CD4-positive, alpha-beta T cell treated with Interleukin-15 for 4 hours (primary cell): Measurements from ENCODE around the gene GLI3.

Experiments used
- DNase-seq: peaks from one replicate; pipeline ENCODE4 v3.0.0-alpha.2; 2020; ENCODE audit warnings: low spot score

Gene GLI3

DNA sequence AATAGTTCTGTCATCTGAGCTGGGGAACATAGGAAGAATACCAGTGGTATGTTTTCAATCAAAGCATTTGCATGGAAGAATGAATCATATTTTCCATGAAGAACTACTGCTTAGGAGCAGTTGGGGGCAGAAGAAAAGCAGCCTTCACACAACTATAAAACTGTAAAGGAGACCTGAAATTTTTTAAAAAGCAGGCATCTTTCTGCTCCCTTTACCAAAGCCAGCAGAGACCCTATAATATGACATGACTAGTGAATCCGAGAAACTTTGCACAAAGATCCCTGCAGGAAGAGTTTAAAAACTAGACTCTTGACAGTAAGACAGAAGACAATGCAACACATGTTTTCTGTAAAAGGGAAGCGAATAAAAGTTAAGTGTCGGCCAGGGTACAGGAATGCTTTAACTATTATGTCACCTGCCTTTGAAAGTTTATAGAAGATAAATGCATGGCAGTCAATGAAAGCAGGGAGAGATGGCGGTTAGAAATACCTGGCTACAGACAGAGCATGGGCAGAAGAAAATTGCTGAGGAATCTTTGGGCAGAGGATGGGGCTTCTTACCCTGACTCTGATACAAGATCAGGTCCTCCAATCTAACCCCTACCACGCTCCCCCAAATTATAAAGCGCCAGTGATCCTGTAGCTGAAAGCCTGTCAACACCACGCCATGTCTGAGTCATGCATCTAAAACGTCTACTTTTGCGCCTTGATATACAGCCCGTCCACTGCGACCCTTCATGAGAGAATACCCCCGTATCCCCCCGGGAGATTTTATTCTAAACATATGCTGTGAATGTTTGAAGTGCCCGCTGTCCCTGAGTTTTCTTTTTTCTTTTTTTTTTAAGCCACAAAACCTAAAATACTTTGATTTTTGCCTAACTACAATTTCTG, 93.1 kb downstream of the GLI3 start:
- no peak for DNase-seq

- DNase-seq, result no peak
Measured at GRCh38 chr7:42142089-42142488, 94.9 kb downstream of the GLI3 start.

- no peak for DNase-seq
Measured at GRCh38 chr7:42139751-42140150, 97.3 kb downstream of the GLI3 start.

DNA sequence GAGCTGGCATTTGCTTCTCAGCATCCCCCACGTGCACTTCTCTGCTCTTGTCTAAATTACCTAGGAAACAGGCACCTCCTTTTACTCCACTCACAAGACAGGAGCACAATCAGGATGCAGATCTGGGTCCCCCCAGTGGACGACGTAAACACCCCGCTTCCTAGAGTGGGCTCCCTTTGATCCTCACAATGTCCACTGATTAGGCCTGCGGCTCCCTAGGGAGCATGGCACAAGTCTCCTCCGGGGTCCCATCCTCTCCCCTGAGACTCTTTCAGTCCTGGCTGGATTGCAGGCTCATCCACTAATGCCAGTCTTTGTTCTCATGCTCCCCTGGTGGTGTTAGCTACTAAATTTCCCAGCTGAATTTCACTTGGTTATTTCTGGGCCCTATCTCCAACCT, 98.3 kb downstream of the GLI3 start:
- DNase-seq, result no peak

DNA sequence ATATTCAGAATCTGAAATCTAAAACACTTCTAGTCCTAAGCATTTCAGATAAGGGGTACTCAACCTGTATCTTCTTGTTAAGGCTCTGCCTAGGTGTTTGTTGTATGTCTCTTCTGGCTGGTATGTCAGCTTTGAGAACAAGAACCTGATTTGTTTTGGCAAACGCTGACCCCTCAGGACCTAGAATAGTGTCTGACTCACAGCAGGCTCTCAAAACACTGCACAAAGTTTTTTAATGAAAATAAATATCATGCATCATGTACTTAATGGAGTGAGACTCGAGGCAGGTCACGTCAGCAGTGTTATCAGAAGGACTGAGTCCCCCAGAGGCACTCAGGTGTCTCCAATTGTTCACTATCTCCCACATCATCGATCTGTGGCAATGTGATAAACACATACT, 99.1 kb downstream of the GLI3 start:
- DNase-seq, result no peak

DNA sequence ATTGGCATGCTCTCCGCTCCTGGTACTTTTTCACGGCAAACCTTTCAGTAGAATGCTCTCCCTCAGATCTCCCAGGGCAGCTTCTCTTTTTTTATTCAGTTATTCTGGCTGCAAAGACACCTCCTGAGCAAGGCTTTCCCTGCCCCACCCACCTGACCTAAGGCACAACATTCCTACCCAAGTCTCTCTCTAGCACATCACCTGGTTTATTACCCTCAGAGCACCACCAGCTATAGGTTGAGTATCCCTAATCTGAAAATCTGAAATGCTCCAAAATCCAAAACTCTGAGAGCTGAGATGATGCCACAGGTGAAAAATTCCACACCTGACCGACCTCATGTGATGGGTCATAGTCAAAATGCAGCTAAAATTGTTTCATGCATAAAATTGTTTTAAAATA, 99.6 kb downstream of the GLI3 start:
- DNase-seq, result no peak

DNA sequence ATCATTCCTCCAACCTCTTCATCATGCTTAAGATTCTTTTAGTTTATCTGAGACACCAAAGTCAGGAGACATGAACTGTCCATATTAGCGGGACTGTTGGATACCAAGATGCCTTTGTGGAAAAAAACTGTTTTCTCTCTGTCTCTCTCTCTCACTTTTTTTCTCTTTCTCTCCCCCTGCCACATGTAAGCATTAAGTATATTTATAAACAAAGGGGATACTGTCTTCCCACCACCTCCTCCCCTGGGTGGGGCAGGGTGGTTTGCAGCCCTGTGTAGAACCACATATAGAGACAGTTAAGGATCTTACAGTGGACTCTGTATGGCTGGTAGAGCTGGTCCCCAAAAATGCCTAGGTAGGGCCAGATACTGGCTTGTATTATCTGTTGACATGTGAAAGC, 101.3 kb downstream of the GLI3 start:
- DNase-seq, result no peak

GRCh38 chr7:42134276-42134876, 102.6 kb downstream of the GLI3 start:
- no peak for DNase-seq

DNA sequence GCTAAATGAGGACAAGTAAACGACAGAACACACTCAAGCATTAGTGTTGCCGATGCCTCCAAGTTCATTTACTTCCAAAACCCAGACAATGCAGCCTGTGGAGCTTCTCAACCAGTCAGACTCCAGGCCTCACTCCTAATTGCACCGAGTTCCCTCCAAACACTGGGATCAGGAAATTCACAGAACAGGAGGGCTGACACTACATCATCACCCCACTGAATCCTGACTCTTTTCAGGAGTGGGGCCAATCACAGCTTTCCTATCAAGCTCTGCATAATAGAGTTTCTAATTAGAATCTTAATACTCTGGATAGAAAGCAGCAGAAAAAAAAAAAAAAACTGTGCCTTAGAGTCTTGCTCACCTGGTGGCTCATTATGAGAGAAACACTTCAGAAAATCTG, 103.7 kb downstream of the GLI3 start:
- no peak for DNase-seq

- DNase-seq, result no peak
Measured at GRCh38 chr7:42128703-42129102, 108.3 kb downstream of the GLI3 start.

DNA sequence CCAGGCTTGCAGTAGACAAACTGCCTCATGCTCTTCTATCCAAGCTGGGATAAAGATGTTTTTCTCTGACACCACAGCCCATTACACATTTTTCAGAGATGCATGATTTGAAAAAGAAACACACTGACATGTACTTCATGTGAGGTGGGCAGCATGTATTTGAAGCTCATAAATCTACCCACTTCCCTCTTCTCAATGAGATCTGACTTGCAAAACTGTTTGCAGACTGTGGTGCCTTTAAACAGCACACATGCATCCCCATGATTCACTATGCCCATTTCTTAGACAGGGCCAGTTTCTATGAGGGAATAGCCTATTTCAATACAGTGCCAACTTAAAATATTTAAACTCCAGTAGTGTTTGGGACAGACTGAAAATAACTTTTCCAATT, 109.8 kb downstream of the GLI3 start:
- DNase-seq, result no peak

DNA sequence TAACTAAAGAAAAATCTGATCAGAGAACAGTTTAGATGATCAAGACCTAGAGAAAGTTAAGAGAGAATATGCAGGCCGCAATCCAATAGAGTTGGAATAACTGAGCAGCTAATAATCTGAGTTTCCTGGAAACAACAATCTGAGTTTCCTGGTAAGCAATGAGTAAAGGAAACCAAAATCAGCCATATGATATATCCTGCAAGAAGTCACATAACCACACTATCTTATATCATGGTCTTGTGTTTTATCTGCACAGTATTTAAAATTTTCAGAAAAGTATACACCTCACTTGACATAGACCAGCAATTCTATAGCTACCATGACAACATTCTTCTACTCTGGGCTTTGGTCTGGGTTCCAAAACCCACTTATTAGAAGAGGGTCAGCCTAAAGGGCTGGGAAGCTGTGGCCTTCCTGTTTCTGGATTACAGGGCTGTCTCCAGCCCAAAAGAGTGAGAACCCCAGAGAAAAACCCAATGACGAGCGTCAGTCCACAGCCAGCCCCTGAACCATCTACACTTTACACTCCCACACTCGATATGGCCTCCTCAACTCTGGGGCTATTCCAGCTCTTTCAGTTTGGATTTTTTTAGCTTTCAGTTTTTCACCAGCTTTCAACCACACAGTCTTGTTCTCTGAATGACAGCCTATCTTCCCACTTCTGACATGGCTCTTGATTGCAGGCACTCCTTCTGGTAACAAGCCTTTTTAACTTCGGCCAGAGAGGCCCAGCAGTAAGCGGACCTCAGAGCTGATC, 110.4 kb downstream of the GLI3 start:
- no peak for DNase-seq

DNA sequence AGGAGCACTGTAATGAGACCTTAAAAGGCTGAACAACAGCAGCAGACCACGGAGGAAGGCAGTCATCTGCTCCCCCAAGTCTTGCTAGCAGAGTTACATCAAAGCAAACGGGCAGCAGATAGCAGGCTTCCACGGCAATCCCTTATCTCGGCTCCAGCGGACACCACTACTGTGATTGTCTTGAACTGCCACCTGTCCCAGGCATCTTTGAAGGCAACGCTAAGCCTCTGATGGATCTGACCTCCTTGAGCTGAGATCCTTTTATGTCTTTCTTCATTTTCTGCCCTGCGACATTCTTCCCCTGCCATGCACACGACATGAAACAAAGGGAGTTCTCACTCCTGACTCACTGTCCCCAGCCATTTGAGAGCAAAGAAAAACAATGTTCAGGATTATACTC, 111.7 kb downstream of the GLI3 start:
- DNase-seq, result no peak

- DNase-seq, result no peak
Measured at GRCh38 chr7:42123716-42124115, 113.3 kb downstream of the GLI3 start.

GRCh38 chr7:42120191-42120590, 116.8 kb downstream of the GLI3 start:
- no peak for DNase-seq

- no peak for DNase-seq
Measured at GRCh38 chr7:42117201-42117600, 119.8 kb downstream of the GLI3 start.

GRCh38 chr7:42115795-42116194, 121.2 kb downstream of the GLI3 start:
- DNase-seq, result no peak

GRCh38 chr7:42110333-42110732, 126.7 kb downstream of the GLI3 start:
- DNase-seq, result no peak

- no peak for DNase-seq
Measured at GRCh38 chr7:42108803-42109528, 128.0 kb downstream of the GLI3 start.

- DNase-seq, result no peak
Measured at GRCh38 chr7:42107484-42108240, 129.3 kb downstream of the GLI3 start.

DNA sequence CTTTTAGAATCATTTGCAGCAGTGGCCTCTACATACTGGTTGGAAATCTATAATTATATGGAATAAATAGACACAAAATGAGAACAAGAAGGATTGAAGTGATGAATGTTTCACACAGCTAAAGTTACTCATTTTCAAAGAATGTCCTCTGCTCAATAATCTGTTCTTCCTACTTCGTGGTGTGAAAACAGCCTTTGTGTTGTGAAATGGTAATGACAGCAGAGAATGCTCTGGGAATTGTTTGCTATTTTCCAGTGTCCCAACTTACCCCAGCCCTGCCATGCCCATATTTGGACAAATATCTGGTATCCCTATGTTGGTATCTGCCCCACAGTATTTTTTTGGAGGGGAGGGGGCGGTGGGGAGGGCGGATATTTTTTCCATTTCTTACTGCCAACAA, 130.4 kb downstream of the GLI3 start:
- no peak for DNase-seq
